Stimulated activated CD8-positive, alpha-beta memory T cell treated with anti-CD3 and anti-CD28 coated beads, Interleukin-15, amount 100 ng/mL, for 1 hour (primary cell): ENCODE measurements around the gene RPS14.
A peak's percentile ranks its signal among the peaks of the same experiment; 100 is the strongest.

Experiments used
- DNase-seq: peaks from one replicate; pipeline ENCODE4 v3.0.0-alpha.2; 2020; ENCODE audit warnings: low read depth

The RPS14 gene

GRCh38 chr5:150413176-150413901, 36.2 kb downstream of the RPS14 start:
- DNase-seq = no peak

- DNase-seq = peak; percentile 78
These were observed 37.0 kb downstream of the RPS14 start, which contains the start of gene CD74 for GRCh38 chr5:150412319-150413175. CD74 (minus strand) TSS chr5:150412910; CDS start chr5:150412749, 161 bp downstream.

- peak; percentile 56 for DNase-seq
These were observed 38.1 kb downstream of the RPS14 start for GRCh38 chr5:150411245-150411979.

- no peak for DNase-seq
These were observed 38.9 kb downstream of the RPS14 start for GRCh38 chr5:150410524-150411244.

GRCh38 chr5:150409638-150410523, 39.7 kb downstream of the RPS14 start:
- DNase-seq = no peak

- DNase-seq = no peak
These were observed 41.2 kb downstream of the RPS14 start for GRCh38 chr5:150408231-150408943.

- DNase-seq = no peak
These were observed 42.3 kb downstream of the RPS14 start for GRCh38 chr5:150407096-150407720.

- DNase-seq = no peak
These were observed 42.8 kb downstream of the RPS14 start for GRCh38 chr5:150406723-150407095.

- no peak for DNase-seq
These were observed 43.3 kb downstream of the RPS14 start for GRCh38 chr5:150406103-150406722.

GRCh38 chr5:150404941-150405816, 44.4 kb downstream of the RPS14 start:
- no peak for DNase-seq

- no peak for DNase-seq
These were observed 45.0 kb downstream of the RPS14 start for GRCh38 chr5:150404535-150404934.

- no peak for DNase-seq
These were observed 45.4 kb downstream of the RPS14 start for GRCh38 chr5:150404121-150404520.

- DNase-seq = no peak
These were observed 46.6 kb downstream of the RPS14 start for GRCh38 chr5:150402901-150403342.

GRCh38 chr5:150402229-150402773, 47.2 kb downstream of the RPS14 start:
- DNase-seq = no peak

- no peak for DNase-seq
These were observed 47.9 kb downstream of the RPS14 start for GRCh38 chr5:150401376-150402228.

GRCh38 chr5:150401076-150401375, 48.5 kb downstream of the RPS14 start:
- DNase-seq = no peak
